H1 (cell line): ENCODE measurements around the gene DRG1. TPM values are rescaled to one million over a fixed set of nuclear protein-coding genes. Genes with fewer than 3 reads are reported as not detected.

Experiments used
- CTCF ChIA-PET: fragments of 300-600 bp; sonication (Branson Sonifier 250); formaldehyde crosslinking; loops from one replicate; lab custom pipeline; 2021; ENCODE audit not compliant: partially characterized antibody; lab: Charles Lee
- POLR2A ChIA-PET: fragments of 300-600 bp; sonication (Branson Sonifier 250); formaldehyde crosslinking; loops from one replicate; lab custom pipeline; 2021; ENCODE audit warnings: inconsistent platforms; ENCODE audit not compliant: partially characterized antibody; lab: Charles Lee
- DNase-seq, 2 experiments: peaks; one replicate each; pipeline versions ENCODE4 v3.0.0 to v3.0.0-alpha.2; 2010 to 2022; ENCODE audit warnings: low spot score in 2 of 2, low read depth in 1 of 2, mixed read lengths in 1 of 2
- FAIRE-seq: peaks from 2 replicates; lab custom pipeline; 2011; peaks lifted over from hg19 to GRCh38; lab: Jason Lieb, UNC
- H2AFZ ChIP-seq: 2 replicates; pipeline ENCODE4 v1.8.1; 2012; ENCODE audit warnings: low read length, inconsistent platforms
- H2AK5ac ChIP-seq: 2 replicates; pipeline ENCODE4 v1.6.1; 2013; ENCODE audit warnings: low read depth, low read length
- H2BK120ac ChIP-seq: replicated peaks from 2 replicates; pipeline ENCODE3; 2013; ENCODE audit warnings: low read depth, low read length, inconsistent platforms
- H2BK12ac ChIP-seq: 2 replicates; pipeline ENCODE4 v1.6.1; 2013; ENCODE audit warnings: low read depth, low read length
- H2BK15ac ChIP-seq: 2 replicates; pipeline ENCODE4 v1.6.1; 2013; ENCODE audit warnings: low read length
- H2BK20ac ChIP-seq: 2 replicates; pipeline ENCODE4 v1.6.1; 2013; ENCODE audit warnings: low read length
- H2BK5ac ChIP-seq: 2 replicates; pipeline ENCODE4 v1.6.1; 2013; ENCODE audit warnings: low read depth, low read length
- H3K14ac ChIP-seq: 2 replicates; pipeline ENCODE4 v1.6.1; 2013; ENCODE audit warnings: inconsistent platforms; ENCODE audit not compliant: insufficient read length
- H3K18ac ChIP-seq: 2 replicates; pipeline ENCODE4 v1.6.1; 2013; ENCODE audit warnings: low read length; ENCODE audit errors: extremely low read depth
- H3K23ac ChIP-seq: 2 replicates; pipeline ENCODE4 v1.6.1; 2013; ENCODE audit warnings: inconsistent platforms; ENCODE audit not compliant: insufficient read length
- H3K23me2 ChIP-seq: 2 replicates; pipeline ENCODE4 v1.6.1; 2013; ENCODE audit warnings: low read depth, low read length
- H3K27ac ChIP-seq: 2 replicates; pipeline ENCODE4 v1.6.1; 2011; ENCODE audit warnings: low read depth, low read length, inconsistent platforms
- H3K27me3 ChIP-seq, 4 experiments: replicated peaks in 1 of 4; 1 replicate in 1 of 4; 2 replicates in 3 of 4; pipeline versions ENCODE4 v1.6.1 to v1.8.1; 2011 to 2013; ENCODE audit warnings: low read length in 3 of 4, mild to moderate bottlenecking in 3 of 4, inconsistent platforms in 2 of 4, mixed read lengths in 2 of 4, moderate library complexity in 1 of 4; ENCODE audit not compliant: control insufficient read depth in 3 of 4, insufficient read depth in 3 of 4; ENCODE audit errors: extremely low read depth in 1 of 4
- H3K36me3 ChIP-seq, 4 experiments: 2 replicates each; pipeline versions ENCODE4 v1.6.1 to v1.8.1; 2011 to 2013; ENCODE audit warnings: mild to moderate bottlenecking in 4 of 4, low read length in 3 of 4, moderate library complexity in 2 of 4, control low read depth in 1 of 4, inconsistent platforms in 1 of 4; ENCODE audit not compliant: insufficient read depth in 4 of 4, control insufficient read depth in 2 of 4
- H3K4ac ChIP-seq: replicated peaks from 2 replicates; pipeline ENCODE3; 2013; ENCODE audit warnings: low read length, low read depth, mixed read lengths, inconsistent platforms; ENCODE audit not compliant: insufficient read length
- H3K4me1 ChIP-seq, 4 experiments: replicated peaks in 1 of 4; 1 replicate in 1 of 4; 2 replicates in 3 of 4; pipeline versions ENCODE4 v1.6.1 to v1.8.1; 2011 to 2013; ENCODE audit warnings: low read length in 3 of 4, inconsistent platforms in 2 of 4, mixed read lengths in 1 of 4; ENCODE audit not compliant: insufficient read depth in 4 of 4, control insufficient read depth in 3 of 4
- H3K4me2 ChIP-seq, 2 experiments: 2 replicates each; pipeline versions ENCODE4 v1.6.1 to v1.8.1; 2011 to 2013; ENCODE audit warnings: low read depth in 2 of 2, low read length in 2 of 2, control low read depth in 1 of 2, inconsistent platforms in 1 of 2, mild to moderate bottlenecking in 1 of 2; ENCODE audit not compliant: insufficient read depth in 1 of 2
- H3K4me3 ChIP-seq, 4 experiments: fragments of 200-600, 300-600 bp in 1 of 4; sonication (generic), shearing (Covaris generic), sonication (Bioruptor Twin) in 1 of 4; 2 replicates each; pipeline versions ENCODE4 v1.5.1 to v1.8.1; 2011 to 2016; ENCODE audit warnings: low read length in 4 of 4, low read depth in 3 of 4, control low read depth in 2 of 4, inconsistent platforms in 2 of 4, mild to moderate bottlenecking in 2 of 4, mixed read lengths in 1 of 4, moderate library complexity in 1 of 4; ENCODE audit not compliant: insufficient read depth in 2 of 4; ENCODE audit errors: extremely low read depth in 1 of 4
- H3K56ac ChIP-seq: replicated peaks from 2 replicates; pipeline ENCODE3; 2013; ENCODE audit warnings: low read depth, mild to moderate bottlenecking, mixed read lengths, low read length, inconsistent platforms; ENCODE audit not compliant: insufficient read length
- H3K79me1 ChIP-seq: 2 replicates; pipeline ENCODE4 v1.6.1; 2013; ENCODE audit warnings: low read depth, low read length, control low read depth
- H3K79me2 ChIP-seq, 2 experiments: 2 replicates each; pipeline versions ENCODE4 v1.6.1 to v1.8.1; 2012 to 2013; ENCODE audit warnings: low read length in 2 of 2, mild to moderate bottlenecking in 2 of 2, inconsistent platforms in 1 of 2; ENCODE audit not compliant: insufficient read depth in 2 of 2, control insufficient read depth in 1 of 2
- H3K9ac ChIP-seq, 4 experiments: replicated peaks in 1 of 4; 1 replicate in 1 of 4; 2 replicates in 3 of 4; pipeline versions ENCODE4 v1.6.1 to v1.8.1; 2011 to 2013; ENCODE audit warnings: low read depth in 3 of 4, low read length in 3 of 4, control low read depth in 2 of 4, mild to moderate bottlenecking in 2 of 4, moderate library complexity in 2 of 4, inconsistent platforms in 1 of 4; ENCODE audit errors: extremely low read depth in 1 of 4
- H3K9me3 ChIP-seq, 2 experiments: 2 replicates each; pipeline versions ENCODE4 v1.6.1 to v1.8.1; 2012 to 2013; ENCODE audit warnings: mild to moderate bottlenecking in 2 of 2, moderate library complexity in 2 of 2, control low read depth in 1 of 2, inconsistent platforms in 1 of 2, low read depth in 1 of 2, low read length in 1 of 2, mixed read lengths in 1 of 2; ENCODE audit not compliant: insufficient read depth in 2 of 2
- H4K20me1 ChIP-seq, 2 experiments: replicated peaks in 1 of 2; 2 replicates each; pipeline versions ENCODE3 to v1.8.1; 2011 to 2013; ENCODE audit warnings: inconsistent platforms in 2 of 2, low read length in 2 of 2, mild to moderate bottlenecking in 1 of 2; ENCODE audit not compliant: insufficient read depth in 2 of 2, control insufficient read depth in 1 of 2
- H4K5ac ChIP-seq: 2 replicates; pipeline ENCODE4 v1.6.1; 2013; ENCODE audit warnings: low read length, low read depth, mixed read lengths, inconsistent platforms; ENCODE audit not compliant: insufficient read length
- H4K8ac ChIP-seq: 2 replicates; pipeline ENCODE4 v1.8.0; 2013; ENCODE audit warnings: mild to moderate bottlenecking, moderate library complexity, low read length, inconsistent platforms; ENCODE audit not compliant: insufficient read depth; ENCODE audit errors: extremely low read depth
- H4K91ac ChIP-seq: replicated peaks from 2 replicates; pipeline ENCODE3; 2013; ENCODE audit warnings: low read length, mixed read lengths, inconsistent platforms; ENCODE audit not compliant: insufficient read length
- BACH1 ChIP-seq: IDR thresholded peaks from 2 replicates; pipeline ENCODE4 v1.6.1; 2012; ENCODE audit warnings: low read length, improper control_type of control experiment
- CHD1 ChIP-seq: IDR thresholded peaks from 2 replicates; pipeline ENCODE4 v1.6.1; 2012; ENCODE audit warnings: low read depth, low read length, improper control_type of control experiment
- KDM4A ChIP-seq: IDR thresholded peaks from one replicate; pipeline ENCODE4 v1.7.1; 2012; ENCODE audit warnings: low read depth, mild to moderate bottlenecking, moderate library complexity, low read length, inconsistent platforms; ENCODE audit not compliant: severe bottlenecking
- RNF2 ChIP-seq: fragments of 200-900, 300-1000 bp; sonication (generic); IDR thresholded peaks from 2 replicates; pipeline ENCODE4 v1.7.1; 2016; ENCODE audit warnings: borderline replicate concordance, low read depth, mild to moderate bottlenecking, antibody characterized with exemption, low read length; ENCODE audit not compliant: poor library complexity, severe bottlenecking; ENCODE audit errors: missing control alignments
- SIN3A ChIP-seq, 2 experiments: IDR thresholded peaks in 1 of 2; conservative IDR thresholded peaks in 1 of 2; 2 replicates each; pipeline ENCODE4 v1.6.1; 2011 to 2012; ENCODE audit warnings: low read length in 2 of 2, improper control_type of control experiment in 1 of 2, low read depth in 1 of 2, mild to moderate bottlenecking in 1 of 2
- TAF1 ChIP-seq: IDR thresholded peaks from 2 replicates; pipeline ENCODE4 v1.6.1; 2011; ENCODE audit warnings: mild to moderate bottlenecking, low read depth, low read length
- TBP ChIP-seq: IDR thresholded peaks from 2 replicates; pipeline ENCODE4 v1.6.1; 2011; ENCODE audit warnings: low read depth, low read length, improper control_type of control experiment
- WGBS, 2 experiments: shearing (Covaris generic) in 1 of 2; methylation state at CpG; one replicate each; pipeline versions ENCODE4 v1.1.6 to v1.1.7; 2013 to 2015; ENCODE audit warnings: low lambda C conversion rate in 2 of 2, mixed read lengths in 2 of 2, inconsistent platforms in 1 of 2, low coverage in 1 of 2, missing lambda C conversion rate in 1 of 2; ENCODE audit not compliant: insufficient replicate concordance in 2 of 2, insufficient coverage in 1 of 2, insufficient read length in 1 of 2; ENCODE audit errors: extremely low coverage in 1 of 2, missing lambda C conversion rate in 1 of 2; 5-methylcytosine and 5-hydroxymethylcytosine counted together
- polyA plus RNA-seq, 7 experiments: library from polyadenylated mRNA; depleted of rRNA in 3 of 7; stranded (reverse) in 5 of 7; unstranded in 2 of 7; fragments of >200 nt in 5 of 7; fragments of 200-250 nt in 2 of 7; gene quantifications; 1 replicate in 5 of 7; 2 replicates in 1 of 7; 4 replicates in 1 of 7; pipeline versions ENCODE4 v1.2.1 to v1.2.3, GENCODE V29; 2011 to 2013; ENCODE audit warnings: missing spikeins in 2 of 7, mixed read lengths in 2 of 7
- total RNA-seq: library from RNA; stranded (reverse); fragmentation: NEBNext Ultra II Directional; extraction: Animal tissue kit (Norgen Biotek cat#: 25700); gene quantifications from 2 replicates; pipeline ENCODE4 v1.2.1, GENCODE V29; 2021

DRG1 gene
- total and polyA plus RNA-seq, 2 of the 8 experiments (the other 6 are each of a cell fraction or from before 2014, with no cell fraction given) = 45.3 to 81.9 TPM

DNA sequence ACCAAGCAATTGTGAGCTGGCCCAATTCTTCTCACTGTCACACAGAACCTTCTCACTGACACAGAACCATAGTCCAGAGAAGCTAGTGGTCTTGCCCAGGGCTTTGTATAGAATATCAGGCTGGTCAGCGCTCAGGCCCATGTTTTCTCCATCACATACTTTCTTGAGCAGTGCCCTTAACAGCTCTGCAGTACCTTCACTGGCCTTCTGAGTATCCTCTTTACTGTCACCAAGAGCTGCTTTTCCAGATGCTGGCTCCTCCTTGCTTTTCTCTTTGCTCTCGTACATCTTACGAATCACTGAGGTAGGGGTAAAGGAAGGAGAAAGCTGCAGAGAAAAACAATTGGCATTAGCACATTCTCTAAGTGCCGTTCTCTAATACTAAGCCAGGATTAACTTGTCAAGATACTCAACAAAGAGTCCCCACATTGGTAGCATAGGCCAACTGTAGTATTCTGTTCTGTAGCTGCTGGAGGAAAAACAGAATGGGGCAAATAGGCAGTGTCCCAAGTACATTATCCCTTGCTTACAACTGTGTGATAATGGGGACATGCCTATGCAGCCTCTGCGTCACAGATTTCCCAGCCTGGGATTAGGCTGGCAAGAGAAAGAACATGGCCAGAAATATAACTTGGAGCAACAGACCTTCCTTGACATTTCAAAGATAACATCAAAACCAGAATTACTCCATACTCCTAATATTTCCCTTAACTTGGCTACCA, 43.5 kb downstream of the DRG1 start:
- Histone ChIP-seq H3K79me1 (no peaks in the 10 kb centered on the region), H4K5ac (no peak overlapping the region), H3K4ac (no peak overlapping the region), H3K23ac (no peak overlapping the region), H3K36me3 (peaks cover 10 to 46% (median 35%) of the 10 kb centered on the region in 4 experiments), H2AK5ac (no peak overlapping the region), H3K79me2 (no peaks in the 10 kb centered on the region), H3K18ac (no peak overlapping the region), H2BK120ac (no peak overlapping the region), H4K8ac (no peak overlapping the region), H2BK15ac (no peak overlapping the region), H3K23me2 (no peaks in the 10 kb centered on the region), H4K20me1 (peaks cover 0 to 2% of the 10 kb centered on the region in 2 experiments), H2BK20ac (no peak overlapping the region), H4K91ac (no peak overlapping the region), H2BK5ac (no peak overlapping the region), H3K4me3 (no peak overlapping the region), H3K56ac (no peak overlapping the region), H3K9ac (no peak overlapping the region), H3K27me3 (no peaks in the 10 kb centered on the region), H3K9me3 (no peaks in the 10 kb centered on the region), H3K4me2 (no peak overlapping the region), H3K4me1 (no peaks in the 10 kb centered on the region), H3K27ac (no peak overlapping the region), H3K14ac (no peak overlapping the region), H2AFZ (no peak overlapping the region), H2BK12ac (no peak overlapping the region)
- TF ChIP-seq TBP = no peak
- TF ChIP-seq CHD1 = no peak
- no peak for TF ChIP-seq SIN3A (conservative IDR thresholded peaks at IDR 0.05 in 1 of 2, IDR thresholded peaks at IDR 0.05 in 1 of 2; ENCODE audit: low read depth in 1 of 2, low read length in 2 of 2)
- no peak for TF ChIP-seq TAF1
- no peak for TF ChIP-seq BACH1
- TF ChIP-seq RNF2 = no peak
- TF ChIP-seq KDM4A = no peak
- ChIA-PET POLR2A (interaction anchor here (0.6 to 1.0 kb wide), 2 partner anchors 28 to 31 kb away, joined by 3 read pairs; no protein-coding TSS in a partner anchor), CTCF (interaction anchor here (1.1 kb wide), 1 partner anchor 8 kb away, joined by 8 read pairs; no protein-coding TSS in a partner anchor)
- FAIRE-seq (no peak), DNase-seq (no peak)
- 86% methylated on average over 5 of the region's 5 CpGs; no CpG with 5 or more reads in 1 of the 2 experiments for WGBS, 2 experiments
